G401.6 (cell line): Measurements from ENCODE around the gene AP5Z1.
A peak's percentile ranks its signal among the peaks of the same experiment; 100 is the strongest.

Experiments used
- FAIRE-seq: peaks from 2 replicates; lab custom pipeline; 2012; peaks lifted over from hg19 to GRCh38; lab: Jason Lieb, UNC

AP5Z1 gene, protein sequence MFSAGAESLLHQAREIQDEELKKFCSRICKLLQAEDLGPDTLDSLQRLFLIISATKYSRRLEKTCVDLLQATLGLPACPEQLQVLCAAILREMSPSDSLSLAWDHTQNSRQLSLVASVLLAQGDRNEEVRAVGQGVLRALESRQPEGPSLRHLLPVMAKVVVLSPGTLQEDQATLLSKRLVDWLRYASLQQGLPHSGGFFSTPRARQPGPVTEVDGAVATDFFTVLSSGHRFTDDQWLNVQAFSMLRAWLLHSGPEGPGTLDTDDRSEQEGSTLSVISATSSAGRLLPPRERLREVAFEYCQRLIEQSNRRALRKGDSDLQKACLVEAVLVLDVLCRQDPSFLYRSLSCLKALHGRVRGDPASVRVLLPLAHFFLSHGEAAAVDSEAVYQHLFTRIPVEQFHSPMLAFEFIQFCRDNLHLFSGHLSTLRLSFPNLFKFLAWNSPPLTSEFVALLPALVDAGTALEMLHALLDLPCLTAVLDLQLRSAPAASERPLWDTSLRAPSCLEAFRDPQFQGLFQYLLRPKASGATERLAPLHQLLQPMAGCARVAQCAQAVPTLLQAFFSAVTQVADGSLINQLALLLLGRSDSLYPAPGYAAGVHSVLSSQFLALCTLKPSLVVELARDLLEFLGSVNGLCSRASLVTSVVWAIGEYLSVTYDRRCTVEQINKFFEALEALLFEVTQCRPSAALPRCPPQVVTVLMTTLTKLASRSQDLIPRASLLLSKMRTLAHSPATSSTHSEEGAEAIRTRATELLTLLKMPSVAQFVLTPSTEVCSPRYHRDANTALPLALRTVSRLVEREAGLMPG

DNA sequence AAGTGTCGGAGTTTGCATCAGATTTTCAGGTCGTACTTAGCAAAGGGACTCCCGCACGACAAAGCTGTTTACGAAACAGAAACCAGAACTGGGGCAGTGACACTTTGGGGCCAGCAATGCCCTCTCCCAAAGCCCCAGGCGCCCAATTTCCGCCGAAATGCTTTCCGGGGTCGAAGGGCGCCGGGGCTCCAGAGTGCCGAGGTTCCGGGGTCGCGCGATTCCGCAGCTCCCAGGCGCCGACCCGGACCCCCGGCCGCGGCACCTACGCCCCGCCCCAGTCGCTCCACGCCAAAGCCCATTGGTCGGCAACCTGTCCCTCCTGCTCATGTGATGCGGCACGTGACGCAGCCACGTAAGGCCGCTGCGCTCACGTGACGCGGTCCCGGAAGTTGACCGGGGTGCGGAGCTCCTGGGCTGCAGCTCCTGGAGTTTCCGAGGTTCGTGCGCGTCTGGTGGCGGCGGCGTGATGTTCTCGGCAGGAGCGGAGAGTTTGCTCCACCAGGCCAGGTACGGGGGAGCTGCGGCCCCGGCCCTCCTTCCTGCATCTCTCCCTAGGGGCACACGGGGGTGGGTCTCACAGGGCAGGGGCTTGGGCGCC, at the start of gene AP5Z1:
TSS of gene AP5Z1 (plus strand) at position 374 of the 598 bp plus-strand sequence. CDS start at position 467, 93 bp downstream.
- FAIRE-seq = peak; percentile 96

DNA sequence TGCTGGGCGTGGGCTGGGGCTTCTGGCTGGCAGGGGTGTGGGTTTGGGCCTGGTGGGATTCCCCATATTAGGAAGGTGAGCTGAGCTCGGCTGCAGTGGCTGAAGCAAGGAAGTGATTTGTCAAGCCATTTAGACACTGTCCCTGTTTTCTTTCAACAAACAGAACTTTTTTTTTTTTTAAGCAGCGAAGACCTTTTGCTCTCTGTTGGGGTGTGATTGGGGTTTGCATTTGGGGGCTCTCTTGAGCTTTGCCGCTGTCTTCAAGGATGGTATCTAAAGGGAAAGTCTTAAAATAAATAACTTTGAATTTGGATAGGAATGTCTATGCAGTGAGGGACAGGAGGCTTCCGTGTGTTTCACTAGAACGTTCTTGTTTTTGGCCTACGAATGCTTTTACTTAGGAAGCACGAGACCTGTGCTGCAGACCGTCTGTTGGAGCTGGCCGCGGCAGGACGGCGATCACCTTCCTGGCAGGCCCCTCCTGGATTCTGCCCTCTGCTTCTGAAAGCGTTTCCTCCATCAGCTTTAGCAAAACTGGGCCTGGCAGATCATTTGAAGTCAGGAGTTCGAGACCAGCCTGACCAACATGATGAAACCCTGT, 49.5 kb upstream of the AP5Z1 start:
- FAIRE-seq = no peak

GRCh38 chr7:4726566-4726965, 48.9 kb upstream of the AP5Z1 start:
- no peak for FAIRE-seq

DNA sequence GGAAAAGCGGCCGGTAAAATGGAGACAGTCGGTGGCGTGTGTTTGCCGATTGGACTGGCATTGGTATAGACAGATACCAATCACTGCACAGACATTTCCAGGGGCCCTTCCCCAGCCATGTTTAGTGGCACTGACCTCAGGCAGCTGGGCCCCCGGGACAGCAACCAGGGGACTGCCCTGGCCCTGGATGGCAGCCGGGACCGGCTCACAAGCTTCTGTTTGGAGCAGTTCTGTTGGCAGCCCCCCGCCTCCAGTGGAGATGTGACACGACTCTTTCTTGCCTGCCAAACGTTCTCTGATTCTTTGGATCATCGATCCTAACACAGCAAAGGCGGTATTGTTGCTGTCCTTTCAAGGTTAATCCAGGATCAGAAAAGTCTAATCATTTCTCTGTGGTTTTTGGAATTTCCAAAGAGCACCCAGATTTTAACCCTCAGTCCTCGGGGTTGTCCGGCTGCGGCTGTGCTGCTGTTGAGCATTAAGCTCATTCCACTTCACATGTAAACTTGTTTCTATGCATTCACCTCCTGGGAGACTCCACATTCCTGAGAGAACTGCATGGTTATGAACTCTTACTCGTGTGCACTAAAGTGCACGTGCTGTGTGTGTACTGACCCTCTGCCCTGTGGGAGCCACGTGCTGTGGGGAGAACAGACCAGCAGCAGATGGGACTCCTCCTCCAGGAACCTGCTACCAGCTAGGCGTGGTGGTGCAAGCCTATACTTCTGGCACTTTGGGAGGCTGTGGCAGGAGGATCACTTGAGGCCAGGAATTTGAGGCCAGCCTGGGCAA, 47.3 kb upstream of the AP5Z1 start:
- no peak for FAIRE-seq

GRCh38 chr7:4729266-4729665, 46.2 kb upstream of the AP5Z1 start:
- FAIRE-seq = no peak

DNA sequence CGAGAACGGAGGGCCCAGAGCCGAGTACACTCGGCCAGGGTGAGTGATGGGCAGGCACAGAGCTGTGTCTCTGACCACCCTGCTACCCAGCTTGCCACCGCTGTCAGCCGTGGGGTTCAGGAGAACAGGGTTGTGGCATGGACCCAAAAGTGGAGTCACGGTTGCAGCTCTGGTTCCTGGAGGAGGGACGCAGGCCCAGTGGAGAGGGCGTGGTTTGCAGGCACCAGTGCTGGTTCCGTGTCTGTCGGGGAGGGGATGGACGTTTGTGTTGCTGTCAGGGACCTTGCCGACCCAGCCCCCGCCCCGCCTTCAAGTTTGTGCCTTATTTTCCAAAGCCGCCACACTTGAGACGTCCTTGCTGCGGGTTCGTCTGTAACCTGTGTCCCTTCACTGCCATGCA, 45.1 kb upstream of the AP5Z1 start:
- no peak for FAIRE-seq

DNA sequence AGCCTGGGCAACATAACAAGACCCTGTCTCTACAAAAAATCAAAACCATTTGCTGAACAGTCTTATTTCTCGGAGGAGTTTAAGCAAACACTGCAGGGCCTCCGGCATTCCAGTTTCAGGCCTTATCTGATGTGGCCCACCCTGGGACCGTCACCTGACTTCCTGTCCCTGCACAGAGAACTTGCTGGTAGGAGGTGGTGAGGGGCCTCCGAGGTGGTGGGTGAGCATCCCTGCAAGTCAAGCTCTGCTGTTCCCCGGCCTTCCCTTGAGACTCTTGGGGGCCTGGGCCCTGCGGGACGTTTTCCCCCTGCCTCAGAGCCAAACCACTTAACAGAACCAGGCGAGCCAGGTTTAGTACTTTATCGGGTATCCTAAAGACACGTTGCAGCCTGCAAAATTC, 44.5 kb upstream of the AP5Z1 start:
- no peak for FAIRE-seq

- FAIRE-seq = no peak
Measured at GRCh38 chr7:4731803-4732202, 43.6 kb upstream of the AP5Z1 start.

GRCh38 chr7:4733936-4734528, 41.4 kb upstream of the AP5Z1 start:
- no peak for FAIRE-seq

GRCh38 chr7:4734587-4735345, 40.7 kb upstream of the AP5Z1 start:
- FAIRE-seq = no peak

DNA sequence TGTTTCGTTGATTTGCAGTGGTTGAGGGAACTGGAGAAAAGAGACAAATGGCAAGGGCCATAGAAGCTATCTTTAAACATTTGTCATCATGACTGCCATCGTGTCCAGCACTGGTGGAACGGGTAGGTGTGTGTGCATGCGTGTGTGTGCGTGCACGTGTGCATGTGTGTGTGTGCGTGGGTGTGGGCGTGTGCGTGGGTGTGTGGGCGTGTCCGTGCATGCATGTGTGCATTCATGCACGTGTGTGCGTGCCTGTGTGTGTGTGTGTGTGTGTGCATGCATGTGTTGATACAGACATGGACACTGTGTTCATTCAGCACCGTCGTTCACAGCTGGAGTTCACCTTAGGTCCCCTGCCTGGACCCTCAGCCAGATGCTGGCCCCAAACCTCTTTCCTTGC, 38.1 kb upstream of the AP5Z1 start:
- FAIRE-seq = no peak

DNA sequence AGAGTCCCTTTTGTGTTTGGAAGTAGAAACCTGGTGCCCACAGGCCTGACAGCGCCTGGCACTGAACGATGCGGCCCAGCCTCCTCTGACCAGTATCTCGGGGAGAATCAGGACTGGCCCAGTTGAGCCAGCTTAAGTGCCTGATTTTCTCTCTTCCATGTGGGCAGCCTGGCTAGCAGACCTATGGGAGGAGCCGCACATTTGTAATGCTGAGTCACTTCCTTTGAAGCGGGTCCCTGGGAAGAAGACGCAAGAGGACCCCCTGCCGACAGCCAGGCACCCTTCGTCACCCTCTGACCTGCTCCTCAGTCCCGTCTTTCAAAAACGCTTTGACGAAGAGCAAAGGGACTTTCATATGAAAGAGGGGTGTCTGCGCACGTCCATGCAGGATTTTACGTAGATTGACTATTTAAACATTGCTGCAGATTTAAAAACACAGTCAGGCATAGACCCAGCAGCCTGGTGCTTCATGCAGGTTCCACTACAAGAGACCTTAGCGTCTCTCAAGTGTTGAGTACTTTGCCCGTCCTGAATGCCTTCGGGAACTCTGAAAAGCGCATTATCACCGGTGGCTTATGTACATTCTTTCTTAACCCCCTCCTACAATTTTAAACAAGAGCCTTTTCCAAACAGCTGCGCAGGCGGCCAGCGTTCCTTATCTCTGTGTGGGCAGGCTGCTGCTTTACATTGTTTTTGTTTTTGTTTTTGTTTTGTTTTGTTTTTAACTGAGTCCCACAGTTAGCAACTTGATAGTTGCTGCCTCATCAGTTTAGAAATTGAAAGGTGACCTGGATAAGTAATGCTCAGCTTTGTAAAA, 36.5 kb upstream of the AP5Z1 start:
- FAIRE-seq = no peak

DNA sequence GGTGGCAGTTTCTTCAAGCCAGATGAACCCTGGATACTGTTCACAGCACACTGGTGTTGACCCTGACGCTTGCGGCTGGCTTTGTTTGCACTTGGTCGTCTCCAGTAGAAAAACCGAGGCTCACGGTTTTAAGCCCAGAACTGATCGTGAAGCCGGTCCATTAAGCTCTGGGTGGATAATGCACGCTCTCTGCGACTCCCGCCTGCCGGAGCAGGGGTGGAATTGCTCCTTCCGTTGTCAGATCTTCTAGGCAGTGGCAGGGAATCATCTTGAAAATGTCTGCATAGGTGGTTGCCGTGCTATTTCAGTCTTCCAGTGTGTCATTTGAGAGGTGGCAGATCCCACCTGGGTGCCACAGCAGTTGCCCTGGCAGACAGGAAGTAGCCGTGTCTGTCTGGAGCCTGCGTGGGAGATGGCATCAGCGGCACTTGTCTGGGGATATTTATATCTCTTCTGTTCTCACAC, 35.9 kb upstream of the AP5Z1 start:
- FAIRE-seq = no peak

- FAIRE-seq = no peak
Measured at GRCh38 chr7:4740796-4741195, 34.6 kb upstream of the AP5Z1 start.

DNA sequence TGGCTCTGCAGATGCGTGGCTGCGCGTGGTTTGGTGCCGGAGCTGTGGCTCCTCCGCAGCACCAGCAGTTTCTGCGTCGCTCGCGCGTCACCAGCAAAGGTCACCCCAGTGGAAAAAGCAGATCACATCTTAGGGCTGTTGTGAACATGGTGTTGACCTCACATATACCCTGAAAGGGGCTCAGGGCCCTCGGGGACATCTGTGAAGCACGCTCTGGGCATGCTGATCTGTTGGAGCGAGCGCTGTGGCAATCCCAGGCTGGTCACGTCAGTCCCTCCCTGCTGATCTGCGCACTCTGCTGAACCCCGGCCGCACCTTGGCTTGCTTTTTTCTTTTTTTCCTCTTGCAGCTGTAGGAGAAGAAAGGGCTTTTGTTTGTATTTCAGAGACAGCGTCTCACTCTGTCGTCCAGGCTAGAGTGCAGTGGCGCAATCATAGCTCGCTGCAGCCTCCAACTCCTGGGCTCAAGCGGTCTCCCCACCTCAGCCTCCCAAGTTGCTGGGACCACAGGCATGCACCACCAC, 33.3 kb upstream of the AP5Z1 start:
- no peak for FAIRE-seq

- FAIRE-seq = no peak
Measured at GRCh38 chr7:4742852-4743251, 32.6 kb upstream of the AP5Z1 start.

DNA sequence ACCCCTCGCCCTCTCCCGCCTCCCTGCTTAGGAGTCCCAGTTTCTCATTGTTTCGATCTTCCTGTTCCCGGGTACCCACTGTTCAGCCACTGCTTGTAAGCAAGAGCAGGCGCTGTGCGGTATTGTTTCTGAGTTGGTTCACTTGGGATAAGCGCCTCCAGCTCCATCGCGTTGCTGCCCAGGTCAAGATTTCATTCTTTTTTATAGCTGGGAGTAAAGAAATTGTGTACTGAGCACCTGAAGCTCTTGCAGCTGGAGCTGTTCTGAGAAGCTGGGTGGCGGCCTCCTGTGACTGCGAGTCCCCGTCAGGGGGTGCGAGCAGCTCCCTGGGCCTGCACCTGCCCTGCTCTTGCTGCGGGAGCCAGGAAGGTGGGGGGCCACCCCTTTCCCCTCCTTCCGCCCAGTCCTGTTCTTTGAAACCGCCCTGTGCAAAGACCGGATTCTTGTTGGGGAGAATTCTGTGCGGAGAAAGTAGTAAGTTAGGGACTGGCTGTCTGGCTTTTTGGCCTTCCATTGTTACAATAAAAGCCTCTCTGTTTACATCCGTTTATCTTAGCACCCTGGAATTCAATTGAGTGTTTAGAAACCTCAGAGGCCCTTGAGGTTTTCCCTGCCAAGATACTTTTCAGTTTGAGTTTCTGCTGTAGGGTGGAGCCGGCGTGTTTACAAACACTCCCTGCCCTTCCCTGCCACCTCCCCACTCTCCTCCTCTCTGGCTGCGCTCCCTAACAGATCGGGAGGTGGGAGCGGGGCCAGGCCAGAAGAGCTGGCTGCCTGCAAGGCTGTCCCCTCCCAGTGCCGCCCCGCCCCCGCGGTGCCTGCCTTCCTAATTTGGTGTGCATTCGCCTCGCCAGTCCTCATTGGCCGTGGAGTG, 30.8 kb upstream of the AP5Z1 start:
- no peak for FAIRE-seq

GRCh38 chr7:4745265-4745919, 30.0 kb upstream of the AP5Z1 start:
- FAIRE-seq = no peak
